OCI-LY7 (cell line): Measurements from ENCODE around the gene ILKAP.

ENCODE experiments used
- EZH2phosphoT487 ChIP-seq: fragments of 200-600 bp; sonication (generic); IDR thresholded peaks from 2 replicates; pipeline ENCODE4 v1.6.1; 2018; ENCODE audit warnings: low read depth, borderline replicate concordance, mild to moderate bottlenecking, mixed run types, antibody characterized with exemption, low read length, moderate library complexity, mixed read lengths
- TF ChIP-seq, protein P1 (sequence below): fragments of 200-600 bp; sonication (generic); conservative IDR thresholded peaks from 2 replicates; pipeline ENCODE4 v1.5.1; 2014; ENCODE audit warnings: mild to moderate bottlenecking, antibody characterized with exemption, low read length, moderate library complexity, mixed read lengths

DNA sequence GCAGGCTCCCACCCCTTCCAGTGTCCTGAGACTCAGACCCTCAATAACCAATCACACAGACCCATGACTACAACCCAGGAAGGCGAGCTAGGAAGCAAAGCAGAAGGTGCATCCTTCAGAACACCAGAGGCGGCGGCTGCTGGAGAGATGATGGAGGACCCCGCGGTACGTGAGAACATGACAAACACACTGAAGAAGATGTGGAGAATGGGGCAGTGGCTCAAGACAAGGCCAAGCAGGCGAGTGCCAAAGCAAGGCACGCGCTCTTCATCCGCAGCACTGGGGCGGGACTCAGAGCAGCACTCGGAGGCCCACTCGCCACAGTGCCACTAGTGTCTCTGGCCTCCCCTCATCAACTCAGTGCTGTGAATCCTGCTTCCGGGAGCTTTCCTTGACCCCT, 31.1 kb downstream of the ILKAP start:
- TF ChIP-seq, protein P1, sequence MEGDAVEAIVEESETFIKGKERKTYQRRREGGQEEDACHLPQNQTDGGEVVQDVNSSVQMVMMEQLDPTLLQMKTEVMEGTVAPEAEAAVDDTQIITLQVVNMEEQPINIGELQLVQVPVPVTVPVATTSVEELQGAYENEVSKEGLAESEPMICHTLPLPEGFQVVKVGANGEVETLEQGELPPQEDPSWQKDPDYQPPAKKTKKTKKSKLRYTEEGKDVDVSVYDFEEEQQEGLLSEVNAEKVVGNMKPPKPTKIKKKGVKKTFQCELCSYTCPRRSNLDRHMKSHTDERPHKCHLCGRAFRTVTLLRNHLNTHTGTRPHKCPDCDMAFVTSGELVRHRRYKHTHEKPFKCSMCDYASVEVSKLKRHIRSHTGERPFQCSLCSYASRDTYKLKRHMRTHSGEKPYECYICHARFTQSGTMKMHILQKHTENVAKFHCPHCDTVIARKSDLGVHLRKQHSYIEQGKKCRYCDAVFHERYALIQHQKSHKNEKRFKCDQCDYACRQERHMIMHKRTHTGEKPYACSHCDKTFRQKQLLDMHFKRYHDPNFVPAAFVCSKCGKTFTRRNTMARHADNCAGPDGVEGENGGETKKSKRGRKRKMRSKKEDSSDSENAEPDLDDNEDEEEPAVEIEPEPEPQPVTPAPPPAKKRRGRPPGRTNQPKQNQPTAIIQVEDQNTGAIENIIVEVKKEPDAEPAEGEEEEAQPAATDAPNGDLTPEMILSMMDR: no peak
- TF ChIP-seq EZH2phosphoT487: no peak
